ENCODE data around the gene GTPBP1.

GTPBP1 gene

DNA sequence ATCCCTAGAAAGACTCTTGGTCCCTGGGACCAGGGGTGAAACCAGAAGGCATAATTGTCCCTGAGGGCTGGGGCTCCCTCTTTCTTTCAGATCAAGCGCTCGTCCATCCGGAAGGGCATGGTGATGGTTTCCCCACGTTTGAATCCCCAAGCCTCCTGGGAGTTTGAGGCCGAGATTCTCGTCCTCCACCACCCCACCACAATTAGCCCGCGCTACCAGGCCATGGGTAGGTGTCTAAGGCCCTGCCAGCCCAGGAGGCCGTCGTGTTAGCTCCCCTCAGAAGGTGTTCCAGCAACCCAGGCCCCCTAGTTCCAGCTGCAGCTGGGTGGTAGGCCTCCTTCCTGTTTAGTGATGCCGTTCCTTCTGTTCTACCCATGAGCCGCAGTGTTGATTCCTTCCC is 21.4 kb downstream of the GTPBP1 start:
- DNase-seq (ENCODE audit: low spot score), result no peak

DNA sequence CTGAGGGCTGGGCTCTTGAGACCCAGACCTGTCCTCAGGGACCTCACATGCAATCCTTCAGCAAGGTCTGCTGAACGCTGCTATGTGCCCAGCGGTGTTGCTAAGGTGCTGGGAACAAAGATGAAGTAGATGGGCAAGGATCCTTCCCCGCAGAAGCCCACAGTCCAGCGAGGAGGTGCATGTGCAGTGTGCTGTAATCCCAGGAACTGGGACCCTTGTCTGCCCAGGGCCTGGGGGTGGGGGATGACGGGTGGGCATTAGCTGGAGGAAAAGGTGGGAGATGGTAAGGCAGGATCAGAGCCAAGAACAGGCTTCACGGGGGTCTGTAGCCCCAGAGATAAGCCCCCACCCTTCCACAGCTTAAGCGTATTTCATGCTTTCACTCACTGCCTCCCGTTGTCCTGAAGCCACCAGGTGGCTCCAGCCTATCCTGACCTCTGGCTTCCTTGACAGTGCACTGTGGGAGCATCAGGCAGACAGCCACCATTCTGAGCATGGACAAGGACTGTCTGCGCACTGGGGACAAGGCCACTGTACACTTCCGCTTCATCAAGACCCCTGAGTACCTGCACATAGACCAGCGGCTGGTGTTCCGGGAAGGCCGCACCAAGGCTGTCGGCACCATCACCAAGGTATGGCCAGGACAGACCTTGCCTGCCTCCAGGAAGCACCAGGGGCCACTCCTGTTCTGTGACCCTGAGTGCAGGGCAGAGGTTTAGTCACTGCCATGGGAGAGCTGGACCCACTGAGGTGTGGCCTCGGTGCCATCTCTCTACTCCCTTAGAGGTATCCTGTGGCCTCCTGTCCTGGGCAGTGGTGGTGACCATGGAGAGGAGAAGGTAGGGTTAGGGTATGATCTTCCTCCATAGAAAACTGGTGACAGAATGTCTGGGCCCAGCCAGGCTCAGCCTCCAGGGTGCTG is 22.0 kb downstream of the GTPBP1 start:
- no peak for DNase-seq (ENCODE audit: low spot score)

DNA sequence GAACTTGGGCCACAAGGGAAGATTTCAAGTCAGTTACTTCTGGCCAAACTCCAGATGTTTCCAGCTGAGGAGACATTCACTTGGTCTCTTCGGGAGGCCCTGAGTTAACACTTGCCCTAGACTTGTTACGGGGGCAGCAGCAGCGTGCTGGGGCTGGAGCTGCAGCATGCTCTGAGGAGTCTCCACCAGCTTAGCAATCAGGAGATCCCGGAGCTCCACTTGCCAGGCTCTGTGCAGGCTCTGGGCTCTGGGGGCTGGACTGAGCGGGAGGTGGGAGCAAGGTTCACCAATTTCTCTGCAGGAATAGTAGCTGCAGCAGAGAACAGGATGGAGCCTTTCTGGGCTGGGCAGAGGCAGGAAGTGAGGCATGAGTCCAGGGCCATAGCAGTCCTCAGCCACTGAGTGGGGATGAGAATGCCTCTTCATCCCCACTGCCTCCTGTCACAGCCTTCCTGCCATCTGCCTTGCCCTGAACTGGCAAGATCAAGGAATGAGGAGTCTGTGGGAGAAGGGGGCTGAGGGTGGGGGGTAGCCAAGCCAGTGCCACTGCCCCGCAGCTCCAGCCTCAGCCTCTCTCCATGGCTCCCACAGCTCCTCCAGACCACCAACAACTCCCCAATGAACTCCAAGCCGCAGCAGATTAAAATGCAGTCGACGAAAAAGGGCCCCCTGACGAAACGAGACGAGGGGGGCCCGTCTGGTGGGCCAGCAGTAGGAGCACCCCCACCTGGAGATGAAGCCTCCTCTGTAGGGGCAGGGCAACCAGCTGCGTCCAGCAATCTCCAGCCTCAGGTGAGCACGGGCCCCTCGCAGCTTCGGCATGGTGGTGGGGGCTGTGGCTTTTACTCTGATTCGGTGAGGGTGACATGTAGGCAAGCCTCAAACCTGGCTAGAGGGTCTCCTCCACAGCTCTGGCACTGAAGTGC is 23.4 kb downstream of the GTPBP1 start:
- DNase-seq (ENCODE audit: low spot score), result no peak

DNA sequence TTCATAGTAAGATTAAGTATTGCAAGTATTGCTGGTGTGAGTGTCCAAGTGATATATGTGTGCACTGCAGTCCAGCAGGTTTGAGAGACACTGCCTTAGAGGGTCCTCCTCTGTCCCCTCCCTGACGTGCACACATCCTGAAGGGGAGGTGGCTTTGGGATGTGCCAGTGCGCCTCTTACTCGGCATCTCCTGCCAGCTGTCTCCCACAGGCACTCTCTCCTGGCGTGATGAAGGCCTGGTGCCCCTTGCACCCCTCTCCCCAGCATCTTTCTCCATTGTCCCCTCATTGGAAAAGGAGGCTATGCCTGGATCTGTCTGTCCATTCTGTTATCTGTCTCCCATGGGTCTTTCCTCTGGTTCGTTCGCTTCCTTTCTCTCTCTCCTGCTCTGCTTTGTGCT is 24.2 kb downstream of the GTPBP1 start:
- DNase-seq (ENCODE audit: low spot score), result no peak

GRCh38 chr22:38730411-38730871 is 24.7 kb downstream of the GTPBP1 start:
- DNase-seq (ENCODE audit: low spot score), result no peak

- DNase-seq (ENCODE audit: low spot score), result no peak
Measured at GRCh38 chr22:38731703-38732161, 26.0 kb downstream of the GTPBP1 start.

- no peak for DNase-seq (ENCODE audit: low spot score)
Measured at GRCh38 chr22:38732251-38732815, 26.6 kb downstream of the GTPBP1 start.

GRCh38 chr22:38733329-38733723 is 27.6 kb downstream of the GTPBP1 start:
- no peak for DNase-seq (ENCODE audit: low spot score)

- no peak for DNase-seq (ENCODE audit: low spot score)
Measured at GRCh38 chr22:38733724-38734381, 28.1 kb downstream of the GTPBP1 start.

DNA sequence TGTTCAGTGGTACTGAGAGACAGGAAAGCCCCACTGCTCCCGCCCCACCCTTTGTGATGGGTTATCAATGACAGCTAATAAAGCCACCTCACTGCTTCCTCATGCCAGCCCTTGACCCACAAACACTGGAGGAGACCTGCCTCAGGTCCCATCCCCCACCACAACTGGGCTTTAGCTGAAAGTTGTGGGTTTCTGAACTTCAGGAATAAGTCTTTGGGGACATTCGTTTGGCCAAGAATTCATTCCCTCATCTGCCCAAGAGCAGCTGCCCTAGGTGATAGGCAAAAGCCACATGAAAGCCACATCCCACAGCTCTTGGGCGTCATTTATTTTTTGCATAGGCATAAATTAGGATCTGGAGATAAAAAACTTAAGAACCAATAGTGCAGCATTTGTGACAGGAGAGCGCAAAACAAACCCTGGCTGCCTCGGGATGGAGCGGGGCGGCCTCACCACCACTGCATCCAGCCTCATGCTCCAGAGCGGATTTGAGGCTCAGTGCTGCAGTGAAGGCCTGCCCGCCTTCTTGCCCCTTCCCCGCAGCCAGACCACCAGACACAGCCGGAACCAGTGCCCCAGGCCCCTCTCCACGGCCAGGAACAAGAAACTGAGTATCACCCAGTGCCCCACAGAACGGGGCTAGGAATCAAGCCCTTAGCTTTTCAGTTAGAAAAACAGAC is 28.8 kb downstream of the GTPBP1 start:
- no peak for DNase-seq (ENCODE audit: low spot score)

- no peak for DNase-seq (ENCODE audit: low spot score)
Measured at GRCh38 chr22:38735126-38735464, 29.4 kb downstream of the GTPBP1 start.

GRCh38 chr22:38735465-38736256 is 29.9 kb downstream of the GTPBP1 start:
- no peak for DNase-seq (ENCODE audit: low spot score)

GRCh38 chr22:38736257-38736570 is 30.5 kb downstream of the GTPBP1 start:
- no peak for DNase-seq (ENCODE audit: low spot score)

DNA sequence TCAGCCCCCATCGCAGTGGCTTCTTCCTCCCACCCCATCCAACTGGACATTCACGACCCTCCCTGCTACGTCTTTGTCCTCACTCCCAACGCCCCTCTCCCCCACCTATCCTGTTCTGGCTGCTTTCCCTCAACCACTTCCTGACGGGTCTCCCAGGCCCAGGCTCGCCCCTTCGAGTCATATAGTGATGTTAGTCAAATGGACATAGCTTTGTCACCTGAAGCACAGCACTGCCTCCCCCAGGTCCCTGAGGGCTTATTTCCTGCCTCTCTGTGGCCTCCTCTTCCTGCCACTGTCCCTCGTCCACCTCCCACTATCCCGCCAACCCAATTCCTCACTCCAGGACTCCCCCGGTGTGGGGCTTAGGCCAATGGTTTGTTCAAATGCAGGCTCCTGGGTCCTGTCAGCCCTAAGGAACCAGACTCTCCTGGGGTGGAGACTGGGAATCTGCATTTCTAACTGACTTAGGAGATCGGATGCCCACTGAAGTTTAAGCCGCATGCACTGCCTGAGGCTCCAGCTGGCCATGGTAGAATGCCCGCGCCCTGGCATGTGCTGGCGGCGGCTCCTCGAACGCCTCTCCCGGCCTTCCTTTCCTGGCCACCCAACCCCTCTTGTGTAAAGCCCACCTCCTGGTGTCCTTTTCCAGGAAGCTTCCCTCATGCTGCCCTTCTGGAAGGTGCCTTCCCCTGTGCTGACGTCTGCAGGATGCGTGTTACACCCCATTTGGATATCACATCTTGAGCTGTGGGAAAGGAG is 31.7 kb downstream of the GTPBP1 start:
- DNase-seq (ENCODE audit: low spot score), result peak; percentile 55

- no peak for DNase-seq (ENCODE audit: low spot score)
Measured at GRCh38 chr22:38738475-38739070, 32.8 kb downstream of the GTPBP1 start.

GRCh38 chr22:38739300-38740055 is 33.7 kb downstream of the GTPBP1 start:
- DNase-seq (ENCODE audit: low spot score), result no peak

DNA sequence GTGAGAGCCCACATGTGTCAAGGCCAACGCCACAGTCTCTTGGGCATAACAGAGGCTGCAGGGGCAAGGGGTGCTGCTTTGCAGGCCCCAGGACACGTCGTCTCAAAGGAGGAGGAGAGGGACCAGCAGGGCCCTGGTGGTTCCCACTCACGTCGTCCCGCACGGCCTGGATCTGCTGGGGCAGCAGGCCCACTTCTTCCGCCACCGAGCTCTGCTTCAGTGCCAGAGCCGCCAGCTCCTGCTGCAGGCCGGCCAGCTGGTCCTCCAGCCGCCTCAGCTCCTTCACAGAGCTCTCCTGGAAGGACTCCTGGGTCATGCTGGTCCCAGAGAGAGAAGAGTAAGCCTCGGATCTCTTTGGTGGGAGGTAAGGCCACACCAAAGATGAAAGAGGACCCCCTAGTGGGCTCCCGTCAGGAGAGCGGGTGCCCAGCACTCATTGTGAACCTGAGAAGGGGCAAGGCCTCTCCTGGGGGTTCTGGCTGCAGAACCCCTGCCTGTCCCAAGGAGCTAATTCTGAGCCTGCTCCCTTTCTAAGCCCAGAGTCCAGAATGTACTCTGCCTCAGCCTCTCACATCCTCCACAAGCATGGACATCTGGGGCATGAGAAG is 34.5 kb downstream of the GTPBP1 start:
- DNase-seq (ENCODE audit: low spot score), result no peak

DNA sequence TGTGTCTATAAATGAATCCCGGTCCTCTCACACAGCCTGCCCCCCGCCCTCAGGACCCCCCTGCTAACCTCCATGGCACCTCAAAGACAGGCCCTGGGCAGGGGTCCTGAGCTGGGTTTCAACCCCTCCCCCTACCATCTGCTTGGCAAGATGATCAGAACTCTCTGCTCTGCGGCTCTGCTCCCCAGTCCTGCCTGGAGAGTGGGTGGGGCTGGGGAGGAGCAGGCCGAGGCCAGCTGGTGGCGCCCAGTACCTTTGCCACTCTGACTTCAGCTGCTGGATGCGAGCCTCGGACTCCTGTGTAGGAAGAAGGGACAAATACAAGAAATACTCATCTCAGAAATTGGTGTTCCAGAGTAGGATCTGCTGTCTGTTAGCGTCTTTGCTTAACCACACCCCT is 35.0 kb downstream of the GTPBP1 start:
- DNase-seq (ENCODE audit: low spot score), result no peak
